PFSK-1 (cell line): ENCODE measurements around the gene IFI6.

Source experiments
- REST ChIP-seq, 2 experiments: IDR thresholded peaks; 2 replicates each; pipeline versions ENCODE4 v1.6.1 to v1.8.0; 2011 to 2012; ENCODE audit warnings: low read depth in 2 of 2, low read length in 2 of 2, control low read depth in 1 of 2, inconsistent platforms in 1 of 2, mild to moderate bottlenecking in 1 of 2, moderate library complexity in 1 of 2; ENCODE audit not compliant: insufficient read depth in 1 of 2
- TAF1 ChIP-seq: IDR thresholded peaks from 2 replicates; pipeline ENCODE4 v1.6.1; 2012; ENCODE audit warnings: low read length, control low read depth, borderline replicate concordance; ENCODE audit not compliant: insufficient read depth

GRCh38 chr1:27618341-27619082 is 53.5 kb downstream of the IFI6 start:
- no peak for TF ChIP-seq TAF1
- TF ChIP-seq REST (IDR thresholded peaks at IDR 0.05; ENCODE audit: insufficient read depth in 1 of 2, low read depth in 2 of 2, low read length in 2 of 2): no peak
